IMR-90 (cell line): Measurements from ENCODE around the gene TMX1. TPM values are rescaled to one million over a fixed set of nuclear protein-coding genes. Genes with fewer than 3 reads are reported as not detected.

Source experiments
- ATAC-seq: fragments of 200-7000 bp; cut with Tn5 transposase; 2 replicates; pipeline ENCODE4 v1.9.1; 2020; ENCODE audit warnings: low read depth, mild to moderate bottlenecking, moderate library complexity
- BruUV-seq: library from RNA; stranded (reverse); fragments of 400-500 nt; replicated peaks from 2 replicates; lab custom pipeline; 2021; lab: Mats Ljungman, UMichigan
- CTCF ChIA-PET: fragments of 300-600 bp; formaldehyde crosslinking; extraction: SDS; loops from one replicate; lab custom pipeline; 2021; ENCODE audit warnings: antibody characterized with exemption; lab: Yijun Ruan, JAX
- POLR2A ChIA-PET: fragments of 300-600 bp; sonication (Branson Sonifier 250); formaldehyde crosslinking; loops from one replicate; lab custom pipeline; 2022; ENCODE audit warnings: antibody characterized with exemption; ENCODE audit not compliant: unreplicated experiment; lab: Charles Lee
- DNase-seq: peaks from one replicate; pipeline ENCODE4 v3.0.0; 2013
- H2AFZ ChIP-seq: replicated peaks from 2 replicates; pipeline ENCODE3; 2013; ENCODE audit warnings: low read length, mild to moderate bottlenecking; ENCODE audit not compliant: poor library complexity
- H2AK5ac ChIP-seq: 2 replicates; pipeline ENCODE4 v1.6.1; 2013; ENCODE audit warnings: low read depth, low read length, inconsistent platforms
- H2AK9ac ChIP-seq: replicated peaks from 2 replicates; pipeline ENCODE3; 2013; ENCODE audit warnings: mild to moderate bottlenecking, low read depth, low read length, moderate library complexity; ENCODE audit not compliant: poor library complexity
- H2BK120ac ChIP-seq: 2 replicates; pipeline ENCODE4 v1.6.1; 2013; ENCODE audit warnings: low read depth, low read length, inconsistent platforms
- H2BK15ac ChIP-seq: 3 replicates; pipeline ENCODE4 v1.6.1; 2013; ENCODE audit warnings: low read depth, low read length, inconsistent platforms
- H2BK20ac ChIP-seq: 2 replicates; pipeline ENCODE4 v1.6.1; 2013; ENCODE audit warnings: low read depth, mild to moderate bottlenecking, inconsistent platforms, low read length, moderate library complexity
- H2BK5ac ChIP-seq: 2 replicates; pipeline ENCODE4 v1.6.1; 2013; ENCODE audit warnings: mild to moderate bottlenecking, low read depth, low read length, inconsistent platforms; ENCODE audit not compliant: poor library complexity, severe bottlenecking
- H3K14ac ChIP-seq: replicated peaks from 2 replicates; pipeline ENCODE4 v1.6.1; 2013; ENCODE audit warnings: low read depth, low read length, inconsistent platforms
- H3K18ac ChIP-seq: 2 replicates; pipeline ENCODE4 v1.6.1; 2013; ENCODE audit warnings: low read depth, low read length, control low read depth
- H3K23ac ChIP-seq: 2 replicates; pipeline ENCODE4 v1.6.1; 2013; ENCODE audit warnings: low read depth, low read length, inconsistent platforms
- H3K27ac ChIP-seq: 2 replicates; pipeline ENCODE4 v1.5.1; 2013; ENCODE audit warnings: mild to moderate bottlenecking, control low read depth, low read length; ENCODE audit not compliant: insufficient read depth
- H3K27me3 ChIP-seq: 2 replicates; pipeline ENCODE4 v1.6.1; 2013; ENCODE audit warnings: low read length; ENCODE audit not compliant: control insufficient read depth, insufficient read depth
- H3K36me3 ChIP-seq: 2 replicates; pipeline ENCODE4 v1.6.1; 2013; ENCODE audit warnings: low read length, mixed read lengths; ENCODE audit not compliant: control insufficient read depth, insufficient read depth
- H3K4ac ChIP-seq: 2 replicates; pipeline ENCODE4 v1.6.1; 2013; ENCODE audit warnings: low read depth, low read length, inconsistent platforms
- H3K4me1 ChIP-seq: 2 replicates; pipeline ENCODE4 v1.6.1; 2013; ENCODE audit warnings: low read length, mixed read lengths; ENCODE audit not compliant: control insufficient read depth, insufficient read depth
- H3K4me2 ChIP-seq: 2 replicates; pipeline ENCODE4 v1.6.1; 2013; ENCODE audit warnings: low read depth, mild to moderate bottlenecking, control low read depth, low read length, moderate library complexity
- H3K4me3 ChIP-seq: 2 replicates; pipeline ENCODE4 v1.5.1; 2013; ENCODE audit warnings: low read depth, mild to moderate bottlenecking, control low read depth, low read length, moderate library complexity; ENCODE audit not compliant: insufficient read depth
- H3K56ac ChIP-seq: 2 replicates; pipeline ENCODE4 v1.6.1; 2013; ENCODE audit warnings: low read length, inconsistent platforms; ENCODE audit not compliant: insufficient read depth; ENCODE audit errors: extremely low read depth
- H3K79me1 ChIP-seq, 2 experiments: 2 replicates each; pipeline ENCODE4 v1.6.1; 2013; ENCODE audit warnings: low read length in 2 of 2, inconsistent platforms in 1 of 2, low read depth in 1 of 2
- H3K9ac ChIP-seq: 2 replicates; pipeline ENCODE4 v1.6.1; 2013; ENCODE audit warnings: low read depth, low read length, control low read depth
- H3K9me1 ChIP-seq: 2 replicates; pipeline ENCODE4 v1.6.1; 2013; ENCODE audit warnings: low read length, inconsistent platforms; ENCODE audit not compliant: insufficient read depth
- H3K9me3 ChIP-seq: 2 replicates; pipeline ENCODE4 v1.6.1; 2013; ENCODE audit warnings: low read length; ENCODE audit not compliant: control insufficient read depth, insufficient read depth
- H4K20me1 ChIP-seq: 2 replicates; pipeline ENCODE4 v1.6.1; 2013; ENCODE audit warnings: low read length, inconsistent platforms; ENCODE audit not compliant: insufficient read depth
- H4K5ac ChIP-seq: 2 replicates; pipeline ENCODE4 v1.6.1; 2013; ENCODE audit warnings: mild to moderate bottlenecking, low read depth, low read length, control low read depth
- H4K8ac ChIP-seq, 2 experiments: 2 replicates each; pipeline ENCODE4 v1.6.1; 2013; ENCODE audit warnings: low read depth in 2 of 2, low read length in 2 of 2, control low read depth in 1 of 2, inconsistent platforms in 1 of 2
- H4K91ac ChIP-seq: 2 replicates; pipeline ENCODE4 v1.6.1; 2013; ENCODE audit warnings: low read depth, low read length, inconsistent platforms; ENCODE audit not compliant: insufficient read depth
- CEBPB ChIP-seq: IDR thresholded peaks from 2 replicates; pipeline ENCODE4 v1.6.1; 2012; ENCODE audit warnings: low read depth, low read length, improper control_type of control experiment
- POLR2A ChIP-seq: IDR thresholded peaks from 2 replicates; pipeline ENCODE4 v1.6.1; 2012; ENCODE audit warnings: mild to moderate bottlenecking, low read depth, low read length
- dilution Hi-C: fragments of 300-500 bp; cut with HindIII; formaldehyde crosslinking; loops from one replicate; pipeline ENCODE4 v1.14.3; 2018; ENCODE audit warnings: low sequenced_read_pairs; ENCODE audit not compliant: unreplicated experiment
- in situ Hi-C: fragments of 300-500 bp; cut with MboI; formaldehyde crosslinking; loops from 3 replicates; pipeline ENCODE4 v1.14.3; 2019; ENCODE audit warnings: low sequenced_read_pairs, inconsistent platforms, mixed read lengths
- intact Hi-C: fragments of 100-400 bp; cut with micrococcal nuclease; formaldehyde crosslinking; loops from 2 replicates; pipeline ENCODE4 v1.10.0; 2022
- polyA plus RNA-seq, 3 experiments: library from polyadenylated mRNA; depleted of rRNA; stranded (reverse); fragments of >200 nt; gene quantifications; 2 replicates each; pipeline ENCODE4 v1.2.3, GENCODE V29; 2012; ENCODE audit warnings: low replicate concordance in 1 of 3
- total RNA-seq: library from RNA; depleted of rRNA; stranded (reverse); fragments of >200 nt; gene quantifications from 2 replicates; pipeline ENCODE4 v1.2.3, GENCODE V29; 2012

Gene TMX1
- total and polyA plus RNA-seq, 2 of the 4 experiments (the other 2 are of a cell fraction): 15.3 to 24.7 TPM

- H3K9ac ChIP-seq: no peak overlapping the region
- no peak overlapping the region for H3K27ac ChIP-seq
- H3K9me3 ChIP-seq: no peaks in the 10 kb centered on the region
- no peak overlapping the region for H3K4ac ChIP-seq
- peak; percentile 47 for DNase-seq
- no peak overlapping the region for H4K5ac ChIP-seq
- ChIA-PET POLR2A (no interaction called here), CTCF (no interaction called here)
- H3K23ac ChIP-seq: no peak overlapping the region
- intact Hi-C loops (no loop called here), dilution Hi-C loops (no loop called here), in situ Hi-C loops (no loop called here)
- no peak overlapping the region for H2BK120ac ChIP-seq
- H3K56ac ChIP-seq: no peak overlapping the region
- H3K79me1 ChIP-seq: peaks cover 0 to 10% of the 10 kb centered on the region in 2 experiments; a peak in 2 of 4 replicates
- H4K20me1 ChIP-seq: peaks cover under 1% of the 10 kb centered on the region; the same call in 1 of the 2 replicates
- H2AK5ac ChIP-seq: no peak overlapping the region
- no peaks in the 10 kb centered on the region for H3K9me1 ChIP-seq
- ATAC-seq: no peak
- no peak overlapping the region for H2BK20ac ChIP-seq
- H3K4me1 ChIP-seq: no peaks in the 10 kb centered on the region
- H2BK5ac ChIP-seq: no peak overlapping the region
- H3K18ac ChIP-seq: no peak overlapping the region
- no peak overlapping the region for H4K91ac ChIP-seq
- H4K8ac ChIP-seq: no peak overlapping the region
- no peaks in the 10 kb centered on the region for H3K36me3 ChIP-seq
- TF ChIP-seq CEBPB (peak; percentile 64; the same call in 1 of the 2 replicates), POLR2A (no peak)
- no peak overlapping the region for H3K4me3 ChIP-seq
- H3K27me3 ChIP-seq: peaks cover 10% of the 10 kb centered on the region
- no peak overlapping the region for H2BK15ac ChIP-seq
- no peak overlapping the region for H2AK9ac ChIP-seq
- no peak overlapping the region for H3K4me2 ChIP-seq
- BruUV-seq: no TSS peak
- H2AFZ ChIP-seq: no peak overlapping the region
- no peak overlapping the region for H3K14ac ChIP-seq
These were observed 3.7 kb upstream of the TMX1 start for GRCh38 chr14:51236314-51236713.
